NCI-H2107 treated with DMSO at 0.1 percent for 48 hours (cell line): Measurements from ENCODE around the gene DHRS2.
"Not testable (repeated sequence)": the region's sequence is repeated elsewhere in the genome, so short reads cannot be mapped to it uniquely, and the experiment has no call there.

Source experiments
- DNase-seq: peaks from one replicate; lab custom pipeline; 2025; ENCODE audit not compliant: unreplicated experiment; lab: John Stamatoyannopoulos, UW

Gene DHRS2

GRCh38 chr14:23636317-23637211 lies at the start of gene DHRS2:
Gene DHRS2, plus strand, starts transcription at chr14:23636364. Its CDS starts 2,501 bp downstream, at chr14:23638865.
- no peak for DNase-seq

DNA sequence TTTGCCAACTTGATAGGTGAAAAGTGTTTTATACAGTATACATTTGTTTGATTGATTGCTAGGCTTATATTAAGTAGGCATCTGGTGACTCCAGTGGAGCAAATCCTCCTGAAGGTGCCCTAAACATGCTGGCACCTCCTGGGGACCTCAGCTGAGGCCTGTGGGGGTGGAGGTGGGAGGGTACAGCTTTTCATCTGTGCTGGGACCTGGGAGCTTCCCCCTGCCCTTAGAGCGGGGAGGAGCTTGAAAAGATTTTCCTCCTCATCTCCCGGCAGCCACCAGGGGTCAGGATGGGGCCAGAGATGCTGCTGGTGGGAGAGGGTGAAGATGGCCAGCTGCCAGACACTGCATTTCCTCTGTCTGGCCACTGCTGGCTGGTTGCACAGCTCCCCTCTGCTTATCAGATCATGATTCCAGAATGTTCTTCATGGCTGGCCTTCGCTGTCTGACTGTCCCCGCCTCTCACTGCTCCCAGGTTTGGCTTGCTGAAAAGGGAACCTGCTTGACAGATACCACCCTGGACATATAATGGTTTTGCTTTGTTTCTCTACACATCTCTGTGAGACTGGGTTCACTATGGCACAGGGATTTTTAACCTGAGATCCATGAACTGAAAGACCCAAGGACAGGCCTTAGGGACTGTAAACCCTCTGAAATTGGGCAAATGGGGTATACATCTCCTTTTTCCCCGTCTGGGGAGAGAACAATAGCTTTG lies 47.1 kb upstream of the DHRS2 start:
- DNase-seq, result peak; percentile 88

DNA sequence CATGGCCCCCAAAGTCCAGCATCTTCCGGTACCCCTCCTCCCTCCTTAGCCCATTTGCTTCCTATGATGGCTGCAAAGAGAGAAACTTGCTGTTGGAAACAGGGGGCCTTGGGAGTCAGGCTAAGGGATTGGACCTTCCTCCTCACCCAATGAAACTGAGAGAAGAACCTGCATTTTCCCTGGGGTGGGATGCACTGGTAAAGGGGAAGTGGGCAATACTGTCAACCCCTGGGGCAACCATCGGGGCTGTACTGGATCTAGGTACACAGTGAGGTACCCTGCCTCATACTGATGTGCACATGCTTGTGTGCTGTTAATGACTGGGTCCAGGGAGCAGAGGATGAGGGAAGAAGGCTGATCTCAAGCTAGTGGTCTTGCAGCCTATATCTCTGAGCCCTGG lies 46.6 kb upstream of the DHRS2 start:
- DNase-seq, result no peak

DNA sequence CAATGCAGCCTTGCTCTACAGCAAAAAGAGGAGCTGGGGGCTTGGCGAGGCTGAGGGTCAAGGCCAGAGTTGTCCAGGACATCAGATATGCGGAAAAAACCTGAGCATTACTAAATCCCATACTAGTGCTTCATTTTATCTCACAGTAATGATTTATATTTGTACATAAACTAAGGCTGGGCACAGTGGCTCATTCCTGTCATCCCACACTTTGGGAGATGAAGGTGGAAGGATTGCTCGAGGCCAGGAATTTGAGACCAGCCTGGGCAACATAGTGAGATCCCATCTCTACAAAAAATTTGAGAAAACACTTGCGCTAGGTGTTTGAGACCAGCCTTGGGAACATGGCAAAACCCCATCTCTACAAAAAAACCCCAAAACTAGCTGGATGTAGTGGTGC lies 46.0 kb upstream of the DHRS2 start:
- no peak for DNase-seq

- not testable (repeated sequence) for DNase-seq
Observed at GRCh38 chr14:23594191-23594590, 42.0 kb upstream of the DHRS2 start.

- DNase-seq, result no peak
Observed at GRCh38 chr14:23600322-23600707, 35.8 kb upstream of the DHRS2 start.

- no peak for DNase-seq
Observed at GRCh38 chr14:23600806-23601205, 35.4 kb upstream of the DHRS2 start.

- DNase-seq, result no peak
Observed at GRCh38 chr14:23601424-23601823, 34.7 kb upstream of the DHRS2 start.

DNA sequence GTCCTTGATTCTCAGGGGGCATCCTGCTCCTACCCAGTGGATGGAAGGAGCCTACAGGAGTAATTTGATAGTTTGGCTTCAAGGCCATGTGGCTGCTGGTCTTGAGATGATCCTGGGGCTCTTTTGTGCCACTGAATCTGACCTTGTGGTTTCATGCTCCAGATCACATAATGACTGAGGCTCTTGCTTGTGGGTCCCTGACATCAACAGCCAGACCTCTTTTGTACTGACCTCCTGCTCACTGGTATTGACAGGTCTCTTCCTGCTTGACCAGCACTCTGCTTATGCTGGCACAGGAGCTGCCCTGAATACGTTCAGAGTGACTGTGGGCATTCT lies 34.4 kb upstream of the DHRS2 start:
- no peak for DNase-seq

DNA sequence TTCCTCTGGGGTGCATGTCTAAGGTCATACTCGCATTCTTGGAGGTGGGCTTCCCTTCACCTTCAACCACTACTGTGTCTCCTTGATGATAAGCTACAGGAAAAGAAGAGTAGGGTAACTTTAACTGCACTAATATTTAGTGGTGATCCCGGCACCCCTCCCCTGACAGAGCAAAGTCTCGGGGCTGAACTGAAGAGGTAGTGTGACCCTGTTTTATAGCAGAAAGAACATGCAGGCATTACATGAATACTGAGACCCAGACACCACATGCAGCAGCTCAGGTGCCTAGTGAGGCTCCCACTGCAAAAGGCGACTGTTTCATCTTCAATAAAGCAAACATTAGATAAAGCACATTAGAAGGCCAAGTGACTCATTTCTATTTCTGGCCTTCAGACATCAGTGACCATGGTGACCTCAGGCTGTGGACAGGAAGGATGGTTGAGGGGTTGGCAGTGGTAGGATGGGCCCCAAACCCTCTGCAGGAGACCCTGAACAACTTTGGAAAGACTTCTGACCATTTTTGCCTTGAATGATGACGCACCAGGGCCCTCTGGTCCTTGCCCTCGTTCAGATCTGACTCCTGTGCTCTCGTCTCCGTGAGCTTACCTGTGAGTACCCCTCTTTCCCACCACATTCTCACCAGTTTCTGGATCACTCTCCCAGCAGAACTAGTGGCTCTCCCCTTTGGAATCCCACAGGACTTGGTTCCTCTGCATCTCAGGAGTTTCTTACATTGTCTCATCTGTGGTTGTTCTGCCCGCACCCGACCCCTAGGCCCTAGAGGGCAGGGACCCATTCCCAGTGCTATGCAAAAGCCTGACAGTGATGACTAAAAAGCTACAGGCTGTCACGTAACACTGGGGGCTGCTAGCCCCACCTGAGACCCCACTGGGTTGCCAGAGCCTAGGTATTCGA lies 33.7 kb upstream of the DHRS2 start:
- no peak for DNase-seq

DNA sequence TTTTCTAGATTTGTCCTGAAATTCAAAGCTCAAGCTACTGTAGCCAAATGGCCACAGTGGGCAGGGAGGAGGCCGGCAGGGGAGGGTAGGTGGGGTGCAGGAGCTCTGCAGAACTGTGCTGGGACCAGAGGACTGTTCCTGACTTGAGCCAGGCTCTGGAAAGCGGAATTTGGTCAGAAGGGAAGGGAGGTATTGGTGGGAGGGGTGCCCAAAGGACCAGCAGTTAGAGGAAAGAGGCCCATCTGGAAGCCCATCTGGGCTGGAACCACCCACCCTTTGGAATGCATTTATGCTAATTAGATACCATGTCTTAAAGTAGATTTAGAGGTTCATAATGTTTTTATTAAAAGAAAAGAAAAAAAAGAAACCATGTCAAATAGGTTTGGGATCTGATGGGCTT lies 33.1 kb upstream of the DHRS2 start:
- DNase-seq, result no peak

DNA sequence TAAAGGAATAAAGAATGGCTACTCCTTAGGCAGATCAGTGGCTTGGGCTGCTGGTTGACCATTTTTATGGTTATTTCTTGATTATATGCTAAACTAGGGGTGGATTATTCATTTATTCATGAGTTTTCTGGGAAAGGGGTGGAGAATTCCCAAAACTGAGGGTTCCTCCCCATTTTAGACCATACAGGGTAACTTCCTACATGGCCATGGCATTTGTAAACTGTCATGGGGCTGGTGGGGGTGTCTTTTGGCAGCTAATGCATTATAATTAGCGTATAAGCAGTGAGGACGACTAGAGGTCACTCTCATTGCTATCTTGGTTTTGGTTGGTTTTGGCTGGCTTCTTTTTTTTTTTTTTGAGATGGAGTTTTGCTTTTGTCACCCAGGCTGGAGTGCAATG lies 32.0 kb upstream of the DHRS2 start:
- DNase-seq, result no peak

GRCh38 chr14:23604675-23605170 lies 31.4 kb upstream of the DHRS2 start:
- DNase-seq, result no peak

- DNase-seq, result no peak
Observed at GRCh38 chr14:23605931-23606585, 30.1 kb upstream of the DHRS2 start.

DNA sequence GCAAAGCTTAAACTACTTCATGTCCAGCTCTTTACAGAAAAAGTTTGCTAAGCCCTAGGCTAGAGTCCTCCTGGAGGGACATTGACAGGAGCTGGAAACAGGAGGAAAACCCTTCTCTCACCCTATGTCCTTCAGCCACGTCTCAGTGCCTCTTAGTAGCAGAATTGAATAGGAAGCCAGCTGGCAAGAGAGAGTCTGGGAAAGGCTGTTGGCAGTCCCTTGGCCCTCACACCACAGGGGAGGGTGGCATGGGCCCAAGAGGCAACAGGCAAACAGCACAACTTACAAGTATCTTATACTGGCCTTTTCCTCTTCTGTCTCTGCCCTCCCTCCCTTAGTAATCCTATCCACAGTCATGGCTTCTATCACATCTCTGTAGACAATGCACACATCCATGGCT lies 27.7 kb upstream of the DHRS2 start:
- no peak for DNase-seq

- no peak for DNase-seq
Observed at GRCh38 chr14:23609001-23609400, 27.2 kb upstream of the DHRS2 start.

GRCh38 chr14:23609411-23610089 lies 26.6 kb upstream of the DHRS2 start:
- not testable (repeated sequence) for DNase-seq

- no peak for DNase-seq
Observed at GRCh38 chr14:23610090-23610814, 25.9 kb upstream of the DHRS2 start.

DNA sequence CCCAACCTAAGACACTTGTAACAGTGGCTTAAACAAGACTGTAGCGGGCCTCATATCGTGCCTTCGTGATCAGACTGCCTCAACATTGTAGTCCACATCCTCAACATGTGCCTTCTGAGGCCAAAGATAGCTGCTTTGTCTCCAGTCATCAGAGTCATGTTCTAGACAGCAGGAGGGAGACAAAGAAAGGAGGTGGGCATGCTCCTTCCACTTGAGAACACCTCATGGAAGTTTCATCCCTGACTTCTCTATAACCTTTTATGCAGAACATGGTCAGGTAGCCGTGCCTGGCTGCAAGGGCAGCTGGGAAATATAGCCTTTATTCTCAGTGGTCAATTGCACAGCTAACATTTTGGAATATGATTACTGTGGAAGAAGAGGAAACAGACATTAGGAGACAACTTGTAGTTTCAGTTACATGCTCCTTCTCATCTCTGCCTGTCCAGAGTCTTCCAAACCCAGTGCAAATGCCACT lies 25.3 kb upstream of the DHRS2 start:
- DNase-seq, result no peak
